HG03039 (cell line): Measurements from ENCODE around the gene ASCL3.
"Not testable (repeated sequence)": the region's sequence is repeated elsewhere in the genome, so short reads cannot be mapped to it uniquely, and the experiment has no call there.

Experiments
- ATAC-seq: cut with Tn5 transposase; IDR thresholded peaks from one replicate; pipeline ENCODE4 v1.9.1; 2021; ENCODE audit warnings: mild to moderate bottlenecking, moderate library complexity; ENCODE audit not compliant: unreplicated experiment

The ASCL3 gene

GRCh38 chr11:8942518-8943066 lies at the start of gene ASCL3:
ASCL3 (minus strand) TSS chr11:8943016; CDS start chr11:8938161, 4,855 bp downstream.
- no peak for ATAC-seq

GRCh38 chr11:8989453-8989852 lies 46.6 kb upstream of the ASCL3 start:
- no peak for ATAC-seq

- no peak for ATAC-seq
Observed at GRCh38 chr11:8988329-8989234, 45.8 kb upstream of the ASCL3 start.

DNA sequence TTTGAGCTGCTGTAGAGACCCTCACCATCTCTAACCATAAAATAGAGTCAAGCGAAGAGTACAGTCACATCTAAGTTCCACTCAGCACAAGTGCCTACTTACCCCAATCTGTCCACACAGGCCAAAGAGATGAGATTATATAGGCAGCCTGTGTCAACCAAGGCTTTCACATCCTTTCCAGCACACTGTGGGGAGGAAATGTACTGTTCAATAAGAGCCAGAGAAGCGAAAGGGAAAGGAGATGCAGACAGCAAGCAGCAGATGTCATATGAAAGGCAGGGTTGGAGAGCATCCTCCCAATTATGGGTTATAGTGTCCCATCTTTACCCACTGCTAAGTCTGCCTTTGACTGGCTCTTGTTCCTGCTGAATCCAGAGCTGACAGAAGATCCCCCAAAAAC lies 44.6 kb upstream of the ASCL3 start:
- ATAC-seq, result no peak

DNA sequence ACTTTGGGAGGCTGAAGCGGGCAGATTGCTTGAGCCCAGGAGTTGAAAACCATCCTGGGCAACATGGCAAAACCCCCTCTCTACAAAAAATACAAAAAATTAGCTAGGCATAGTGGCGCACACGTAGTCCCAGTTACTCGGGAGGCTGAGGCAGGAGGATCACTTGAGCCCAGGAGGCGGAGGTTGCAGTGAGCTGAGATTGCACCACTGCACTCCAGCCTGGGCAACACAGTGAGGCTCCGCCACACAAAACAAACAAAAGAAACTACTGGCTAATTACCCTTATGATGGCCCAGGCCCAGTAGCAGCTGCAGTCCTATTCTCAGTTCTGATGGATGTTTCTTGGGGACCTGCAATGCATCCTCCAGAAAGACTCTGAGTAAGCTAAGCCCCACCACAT lies 44.0 kb upstream of the ASCL3 start:
- ATAC-seq, result not testable (repeated sequence)

DNA sequence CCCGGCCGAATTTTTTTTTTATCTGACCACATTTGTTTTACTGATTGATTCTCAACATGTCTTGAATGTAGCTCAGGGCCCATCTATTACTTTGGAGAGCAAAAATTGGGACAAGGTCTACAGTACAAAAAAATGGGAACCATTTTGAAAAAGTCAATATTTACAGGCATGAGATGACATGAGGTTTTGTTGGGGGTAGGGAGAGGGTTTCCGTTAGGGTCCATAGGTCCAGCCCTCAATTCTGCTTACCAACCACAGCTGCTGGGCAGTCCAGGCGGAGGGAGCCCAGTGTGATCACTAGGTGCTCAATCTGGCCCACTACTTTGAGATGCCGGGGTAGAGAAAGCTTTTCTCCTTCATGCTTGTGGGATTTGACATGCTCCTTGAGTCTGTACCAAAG lies 42.6 kb upstream of the ASCL3 start:
- no peak for ATAC-seq

GRCh38 chr11:8983552-8983951 lies 40.7 kb upstream of the ASCL3 start:
- no peak for ATAC-seq

- no peak for ATAC-seq
Observed at GRCh38 chr11:8980485-8980884, 37.7 kb upstream of the ASCL3 start.

DNA sequence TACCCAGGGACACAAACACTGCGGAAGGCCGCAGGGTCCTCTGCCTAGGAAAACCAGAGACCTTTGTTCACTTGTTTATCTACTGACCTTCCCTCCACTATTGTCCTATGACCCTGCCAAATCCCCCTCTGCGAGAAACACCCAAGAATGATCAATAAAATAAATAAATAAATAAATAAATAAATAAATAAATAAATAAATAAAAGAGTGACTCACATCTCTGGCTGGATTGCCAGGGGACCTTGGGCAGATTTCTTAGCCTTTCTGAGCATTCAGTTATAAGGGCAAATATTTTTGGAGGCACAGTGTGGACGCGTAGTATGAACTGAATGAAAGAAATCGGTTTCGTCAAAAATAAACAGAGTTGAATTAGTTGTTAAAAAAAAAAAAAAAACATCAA lies 36.5 kb upstream of the ASCL3 start:
- ATAC-seq, result not testable (repeated sequence)

DNA sequence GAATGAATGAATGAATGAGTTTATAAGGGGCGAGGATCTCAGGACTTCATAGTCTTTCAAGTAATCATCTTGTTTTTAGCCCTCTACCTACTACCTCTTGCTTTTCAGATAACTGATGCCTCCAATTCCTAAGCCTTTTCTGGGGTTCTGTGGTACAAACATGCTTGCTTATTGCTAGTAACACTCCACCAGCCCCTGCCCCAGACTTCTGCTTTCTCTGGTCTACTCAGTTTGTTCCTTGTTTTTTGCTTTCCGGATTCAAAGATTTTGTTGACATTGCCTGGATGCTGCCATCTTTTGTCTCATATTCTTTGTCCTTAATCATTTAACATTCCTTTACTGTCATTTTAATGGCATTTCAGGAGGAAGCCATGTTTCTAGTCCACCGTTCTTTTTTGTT lies 30.3 kb upstream of the ASCL3 start:
- ATAC-seq, result no peak

DNA sequence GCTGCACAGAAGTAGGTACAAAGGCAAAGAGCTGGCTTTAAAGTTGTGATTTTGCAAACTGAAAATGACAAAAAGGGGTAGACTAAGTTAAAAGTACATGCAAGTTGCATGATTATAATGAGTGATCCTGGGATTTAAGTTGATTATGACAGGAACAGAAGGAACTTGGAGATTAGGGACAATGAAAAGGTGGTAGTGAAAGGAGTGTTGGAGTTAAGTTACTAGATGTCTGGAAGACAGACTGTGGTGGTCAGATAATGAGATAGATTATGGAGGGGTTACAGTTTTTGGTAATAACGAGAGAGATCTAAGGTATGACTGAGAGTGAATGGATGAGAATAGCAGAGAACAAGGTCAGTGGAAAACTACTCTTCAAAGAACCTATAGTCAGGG lies 29.1 kb upstream of the ASCL3 start:
- no peak for ATAC-seq

GRCh38 chr11:8971196-8971923 lies 28.5 kb upstream of the ASCL3 start:
- ATAC-seq, result no peak

DNA sequence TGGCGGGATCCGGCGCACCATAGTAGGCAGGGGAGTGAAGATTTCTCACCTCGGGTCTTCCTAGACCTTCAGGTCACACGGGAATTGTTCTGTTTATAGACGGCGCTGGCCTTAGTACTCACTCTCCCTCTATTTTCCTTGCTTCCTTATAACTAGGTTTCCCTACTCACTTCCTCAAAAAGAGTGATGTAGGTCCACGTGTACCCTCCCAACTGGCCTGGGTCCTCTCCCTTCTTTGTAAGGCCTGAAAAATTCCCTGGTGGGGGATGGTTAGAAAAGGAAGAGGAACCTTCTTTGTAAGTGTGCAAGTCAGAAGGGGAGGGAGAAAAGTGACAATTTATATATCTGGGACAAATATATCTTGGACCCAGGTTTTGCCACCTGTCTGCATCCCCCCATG lies 24.4 kb upstream of the ASCL3 start:
- ATAC-seq, result no peak

GRCh38 chr11:8964324-8965320 lies 21.8 kb upstream of the ASCL3 start, which contains the start of gene TMEM9B:
TMEM9B (minus strand) TSS chr11:8964442; CDS start chr11:8964313, 129 bp downstream.
- ATAC-seq, result peak; percentile 77

GRCh38 chr11:8963569-8964323 lies 20.9 kb upstream of the ASCL3 start:
- ATAC-seq, result peak; percentile 62

DNA sequence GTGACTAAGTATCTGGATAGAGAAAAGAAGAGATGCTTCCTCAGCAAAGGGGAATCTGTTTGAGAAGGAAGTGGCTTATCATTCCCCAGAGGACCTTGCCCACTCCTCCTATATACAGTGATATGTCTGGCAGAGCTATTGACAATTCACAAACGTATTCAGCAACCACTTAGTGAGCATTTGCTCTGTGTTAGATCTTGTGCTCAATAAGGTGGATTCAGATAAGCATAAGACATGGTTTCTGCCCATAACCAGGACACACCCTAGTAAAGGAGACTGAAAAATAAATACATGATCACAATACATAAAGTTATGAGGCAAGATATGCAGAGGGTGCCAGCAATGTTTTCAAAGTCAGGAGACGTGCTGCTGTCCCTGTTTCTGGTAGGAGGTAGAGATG lies 20.0 kb upstream of the ASCL3 start:
- ATAC-seq, result no peak

DNA sequence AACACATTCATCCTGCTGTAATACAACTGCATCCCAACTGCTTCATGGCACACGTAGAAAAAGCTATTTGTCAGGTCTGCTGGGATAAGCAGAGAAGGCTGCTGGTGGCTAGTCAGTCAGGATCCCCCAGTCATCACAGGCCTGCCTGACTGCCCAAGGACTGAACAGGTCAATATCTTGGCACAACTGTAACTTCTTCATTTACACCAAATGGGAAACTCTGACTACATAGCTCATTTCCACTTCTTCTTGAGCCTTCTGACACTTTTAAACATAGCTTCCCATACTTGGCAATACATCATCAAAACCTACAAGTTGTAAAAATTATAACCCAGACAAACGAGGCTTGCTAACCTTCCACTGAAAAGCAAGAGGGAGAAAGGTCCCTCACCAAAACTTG lies 18.6 kb upstream of the ASCL3 start:
- ATAC-seq, result no peak

DNA sequence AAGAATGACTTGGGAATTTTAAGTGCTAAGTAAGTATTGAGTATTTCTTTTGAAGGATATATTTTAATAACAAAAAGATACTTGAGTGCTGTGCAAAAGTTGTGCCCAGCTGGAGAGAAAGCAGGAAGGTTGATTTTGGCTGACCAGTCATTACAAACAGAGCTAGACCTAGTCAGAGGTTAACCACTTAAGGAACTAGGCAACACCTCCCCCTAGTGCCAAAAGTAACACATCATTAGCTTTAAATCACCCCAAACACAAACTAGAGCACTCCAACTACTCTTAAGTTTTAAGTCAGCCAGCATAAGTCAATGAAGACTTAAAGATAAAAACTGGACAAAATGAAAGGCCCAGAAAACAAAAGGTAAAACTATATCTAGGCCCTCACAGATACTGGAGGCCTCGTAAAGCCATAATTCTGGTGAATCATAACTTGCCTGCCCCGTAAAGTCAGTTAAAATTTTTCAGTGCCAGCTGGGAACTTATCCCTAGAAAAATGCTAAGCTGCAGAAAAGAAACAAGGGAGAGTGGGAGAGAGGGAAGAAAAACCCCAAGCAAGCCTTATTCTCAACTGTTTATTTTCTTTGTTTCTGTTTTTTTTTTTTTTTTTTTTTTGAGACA lies 16.8 kb upstream of the ASCL3 start:
- peak; percentile 28 for ATAC-seq

DNA sequence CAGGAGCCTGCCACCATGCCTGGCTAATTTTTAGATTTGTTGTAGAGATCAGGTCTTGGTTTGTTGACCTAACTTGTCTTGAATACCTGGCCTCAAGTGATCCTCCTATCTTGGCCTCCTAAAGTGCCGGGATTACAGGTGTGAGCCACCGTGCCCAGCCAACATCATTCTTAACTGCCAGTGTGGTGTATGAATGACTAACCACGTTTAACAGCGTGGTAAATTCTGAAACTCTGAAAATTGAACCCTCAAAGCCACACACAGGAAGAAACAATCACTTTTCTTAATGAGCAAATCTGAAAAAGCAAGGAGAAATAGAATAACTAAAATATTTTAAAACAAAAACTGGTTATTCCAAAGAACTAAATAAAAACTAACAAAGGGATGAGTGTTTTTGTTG lies 14.0 kb upstream of the ASCL3 start:
- no peak for ATAC-seq
